Naive thymus-derived CD8-positive, alpha-beta T cell (primary cell): ENCODE data around the gene CEACAM3. TPM values are rescaled to one million over a fixed set of nuclear protein-coding genes. Genes with fewer than 3 reads are reported as not detected.
"Not testable (repeated sequence)": the region's sequence is repeated elsewhere in the genome, so short reads cannot be mapped to it uniquely, and the experiment has no call there.

Experiments used
- ATAC-seq, 2 donors: fragments of 150-1000 bp; cut with Tn5 transposase in 1 of 2; sonication (Bioruptor Pico), chemical (Tn5 transposase) in 1 of 2; 1 replicate in 1 of 2; 2 replicates in 1 of 2; pipeline ENCODE4 v1.10.0; 2021; ENCODE audit warnings: mild to moderate bottlenecking in 2 of 2, moderate library complexity in 2 of 2
- POLR2A ChIA-PET: fragments of 350-600 bp; sonication (Branson Sonifier 250); formaldehyde crosslinking; loops from one replicate; lab custom pipeline; 2021; ENCODE audit warnings: antibody characterized with exemption; lab: Charles Lee
- DNase-seq, 10 donors: peaks; one replicate each; pipeline versions ENCODE4 v3.0.0 to v3.0.0-alpha.2; 2020 to 2022
- H3K27ac Mint-ChIP-seq, 10 donors: one replicate each; pipeline ENCODE4 v1.8.0; 2020 to 2022; ENCODE audit warnings: mild to moderate bottlenecking in 10 of 10, mixed read lengths in 10 of 10, moderate library complexity in 4 of 10, inconsistent platforms in 1 of 10
- H3K27me3 Mint-ChIP-seq, 5 donors: one replicate each; pipeline ENCODE4 v1.8.0; 2021 to 2022; ENCODE audit warnings: mixed read lengths in 5 of 5
- H3K36me3 Mint-ChIP-seq, 3 donors: one replicate each; pipeline ENCODE4 v1.8.0; 2020 to 2022; ENCODE audit warnings: mixed read lengths in 3 of 3, mild to moderate bottlenecking in 2 of 3, inconsistent platforms in 1 of 3
- H3K4me1 Mint-ChIP-seq, 4 donors: one replicate each; pipeline ENCODE4 v1.8.0; 2021 to 2022; ENCODE audit warnings: mixed read lengths in 4 of 4
- H3K4me3 Mint-ChIP-seq, 10 donors: one replicate each; pipeline ENCODE4 v1.8.0; 2020 to 2022; ENCODE audit warnings: mild to moderate bottlenecking in 10 of 10, mixed read lengths in 10 of 10, moderate library complexity in 6 of 10, inconsistent platforms in 1 of 10
- H3K9me3 Mint-ChIP-seq, 9 donors: one replicate each; pipeline ENCODE4 v1.8.0; 2020 to 2022; ENCODE audit warnings: mixed read lengths in 9 of 9, mild to moderate bottlenecking in 3 of 9, inconsistent platforms in 1 of 9, moderate library complexity in 1 of 9
- polyA plus RNA-seq, 3 donors: library from polyadenylated mRNA; unstranded; fragments of 300-500 nt; fragmentation: Illumina TruSeq; gene quantifications; one replicate each; pipeline ENCODE4 v1.2.3, GENCODE V29; 2021
- total RNA-seq, 8 experiments: library from RNA in 2 of 8; stranded (reverse) in 2 of 8; gene quantifications; one replicate each; pipeline ENCODE4 v1.2.3 and lab custom pipeline; 2021 to 2026

Gene CEACAM3
- total RNA-seq (not detected), polyA plus RNA-seq (not detected), total RNA-seq (lab: John Stamatoyannopoulos, UW) (0 reads per million in 6 experiments)

GRCh38 chr19:41796362-41796761 is at the start of gene CEACAM3:
Gene CEACAM3 (plus strand): TSS chr19:41796587. CDS start chr19:41796678, 91 bp downstream.
- Mint-ChIP-seq H3K27ac (no peak within 1 kb of the TSS), H3K4me1 (peaks cover 2 to 12% (median 5%) of the 10 kb centered on the region in 4 donors), H3K36me3 (no peaks in the 10 kb centered on the region), H3K4me3 (no peak within 1 kb of the TSS), H3K27me3 (peaks cover 14 to 46% (median 23%) of the 10 kb centered on the region in 5 donors), H3K9me3 (no peaks in the 10 kb centered on the region)
- POLR2A ChIA-PET: no interaction called here
- DNase-seq (no peak), ATAC-seq (no peak)

- H3K4me3 Mint-ChIP-seq: no peak overlapping the region
- no peaks in the 10 kb centered on the region for H3K9me3 Mint-ChIP-seq
- no peak overlapping the region for H3K27ac Mint-ChIP-seq
- ATAC-seq (peak; percentile 86 to 87), DNase-seq (peak; percentile 8 to 70 (median 29))
- H3K36me3 Mint-ChIP-seq: no peaks in the 10 kb centered on the region
- peaks cover 3 to 22% (median 6%) of the 10 kb centered on the region in 4 donors for H3K4me1 Mint-ChIP-seq
- H3K27me3 Mint-ChIP-seq: peaks cover 34 to 75% (median 53%) of the 10 kb centered on the region in 5 donors
- POLR2A ChIA-PET: no interaction called here
Observed at GRCh38 chr19:41746593-41747227, 49.7 kb upstream of the CEACAM3 start.

- no peak for ATAC-seq
- no peak overlapping the region for H3K4me3 Mint-ChIP-seq
- H3K9me3 Mint-ChIP-seq: no peaks in the 10 kb centered on the region
- no peak overlapping the region for H3K27ac Mint-ChIP-seq
- H3K4me1 Mint-ChIP-seq: peaks cover 3 to 22% (median 6%) of the 10 kb centered on the region in 4 donors
- POLR2A ChIA-PET: no interaction called here
- H3K27me3 Mint-ChIP-seq: peaks cover 38 to 78% (median 56%) of the 10 kb centered on the region in 5 donors
- no peak for DNase-seq
- no peaks in the 10 kb centered on the region for H3K36me3 Mint-ChIP-seq
Observed at GRCh38 chr19:41748012-41748411, 48.4 kb upstream of the CEACAM3 start.

DNA sequence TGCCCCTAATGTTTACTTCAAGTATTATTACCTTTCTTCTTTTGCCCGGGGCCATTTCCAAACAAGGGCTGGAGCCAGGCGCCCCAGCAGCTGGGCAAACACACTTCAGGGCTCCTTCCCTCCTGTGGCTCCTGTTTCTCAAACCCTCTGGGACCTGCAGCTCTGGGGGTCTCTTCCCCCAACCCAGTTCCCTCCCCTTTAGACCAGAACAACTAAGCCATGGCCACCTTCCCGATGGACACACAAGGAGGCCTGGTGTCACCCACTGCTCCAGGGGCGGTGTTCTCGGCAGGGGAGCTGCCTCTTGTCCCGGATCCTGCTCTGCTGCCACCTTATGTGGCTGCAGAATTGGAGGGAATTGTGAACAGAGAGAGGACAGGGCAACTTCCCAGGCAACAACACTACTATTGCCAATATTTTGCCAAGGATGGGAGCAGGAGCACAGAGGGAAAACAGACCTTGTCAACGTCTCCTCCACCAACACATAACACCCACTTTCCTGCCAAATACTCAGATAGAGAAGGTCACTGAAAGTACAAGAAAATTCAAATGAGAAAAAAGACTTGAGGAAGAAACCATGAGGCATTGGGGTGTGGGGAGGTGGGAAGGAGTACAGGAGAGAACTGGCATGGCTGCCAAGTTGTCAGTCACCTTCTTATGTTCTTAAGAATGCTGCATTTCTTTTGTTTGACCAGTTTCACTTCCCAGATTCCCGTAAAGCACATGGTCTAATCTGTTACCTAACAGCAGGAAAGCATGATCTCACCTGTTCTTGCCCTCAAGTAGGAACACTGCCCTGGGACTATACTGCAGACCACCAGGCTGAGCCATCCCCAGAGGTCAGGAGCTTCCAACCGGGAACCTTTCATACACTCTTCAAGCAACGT is 45.9 kb upstream of the CEACAM3 start:
- DNase-seq, H3K36me3 Mint-ChIP-seq, POLR2A ChIA-PET, ATAC-seq, H3K27ac Mint-ChIP-seq, H3K9me3 Mint-ChIP-seq, H3K4me3 Mint-ChIP-seq: not testable (repeated sequence)
- H3K27me3 Mint-ChIP-seq: peaks cover 30 to 88% (median 56%) of the 10 kb centered on the region in 5 donors
- H3K4me1 Mint-ChIP-seq: peaks cover 4 to 13% (median 11%) of the 10 kb centered on the region in 4 donors

- Mint-ChIP-seq H3K27me3 (peaks cover 24 to 78% (median 46%) of the 10 kb centered on the region in 5 donors), H3K27ac (peak overlapping the region in 2 of 10 donors; percentile 40 to 43)
- ATAC-seq: peak; percentile 81
Observed at GRCh38 chr19:41753159-41753558, 43.2 kb upstream of the CEACAM3 start.

GRCh38 chr19:41753936-41754529 is 42.4 kb upstream of the CEACAM3 start:
- Mint-ChIP-seq H3K4me3 (no peak overlapping the region), H3K9me3 (no peaks in the 10 kb centered on the region), H3K27ac (peak overlapping the region in 2 of 10 donors; percentile 54 to 63), H3K4me1 (peaks cover 1 to 8% (median 4%) of the 10 kb centered on the region in 4 donors), H3K27me3 (peaks cover 19 to 79% (median 44%) of the 10 kb centered on the region in 5 donors), H3K36me3 (no peaks in the 10 kb centered on the region)
- DNase-seq (peak; percentile 40 to 85 (median 66)), ATAC-seq (peak; percentile 92 to 95)
- POLR2A ChIA-PET: interaction anchor here (0.5 to 1.2 kb wide), 4 partner anchors 31 to 655 kb away, joined by 3 to 5 read pairs (median 3); no protein-coding TSS in a partner anchor

More at GRCh38 chr19:41753159-41753558, 43.2 kb upstream of the CEACAM3 start:
- POLR2A ChIA-PET: interaction anchor here (0.7 to 1.2 kb wide), 5 partner anchors 32 to 244 kb away, joined by 3 to 5 read pairs (median 3); no protein-coding TSS in a partner anchor
- Mint-ChIP-seq H3K4me3 (no peak overlapping the region), H3K4me1 (peaks cover 1 to 7% (median 4%) of the 10 kb centered on the region in 4 donors), H3K36me3 (no peaks in the 10 kb centered on the region), H3K9me3 (no peaks in the 10 kb centered on the region)
- peak; percentile 53 to 84 (median 72) for DNase-seq

GRCh38 chr19:41755328-41755913 is 41.0 kb upstream of the CEACAM3 start, which contains the start of gene CEACAM6:
Gene CEACAM6 (plus strand): TSS chr19:41755530. CDS start chr19:41755639, 109 bp downstream.
- POLR2A ChIA-PET: no interaction called here
- DNase-seq (no peak), ATAC-seq (no peak)
- H3K4me1 Mint-ChIP-seq: peaks cover 1 to 8% (median 4%) of the 10 kb centered on the region in 4 donors
- H3K9me3 Mint-ChIP-seq: no peaks in the 10 kb centered on the region
- no peaks in the 10 kb centered on the region for H3K36me3 Mint-ChIP-seq
- H3K4me3 Mint-ChIP-seq: no peak within 1 kb of the TSS
- peak within 1 kb of the TSS in 1 of 10 donors; percentile 7 for H3K27ac Mint-ChIP-seq
- H3K27me3 Mint-ChIP-seq: peaks cover 25 to 87% (median 53%) of the 10 kb centered on the region in 5 donors

GRCh38 chr19:41758846-41759245 is 37.5 kb upstream of the CEACAM3 start:
- POLR2A ChIA-PET: no interaction called here
- ATAC-seq: no peak
- Mint-ChIP-seq H3K4me3 (no peak overlapping the region), H3K36me3 (no peaks in the 10 kb centered on the region), H3K4me1 (peaks cover under 1 to 4% (median 2%) of the 10 kb centered on the region in 4 donors), H3K27ac (no peak overlapping the region), H3K27me3 (peaks cover 27 to 86% (median 63%) of the 10 kb centered on the region in 5 donors), H3K9me3 (no peaks in the 10 kb centered on the region)
- DNase-seq: no peak

DNA sequence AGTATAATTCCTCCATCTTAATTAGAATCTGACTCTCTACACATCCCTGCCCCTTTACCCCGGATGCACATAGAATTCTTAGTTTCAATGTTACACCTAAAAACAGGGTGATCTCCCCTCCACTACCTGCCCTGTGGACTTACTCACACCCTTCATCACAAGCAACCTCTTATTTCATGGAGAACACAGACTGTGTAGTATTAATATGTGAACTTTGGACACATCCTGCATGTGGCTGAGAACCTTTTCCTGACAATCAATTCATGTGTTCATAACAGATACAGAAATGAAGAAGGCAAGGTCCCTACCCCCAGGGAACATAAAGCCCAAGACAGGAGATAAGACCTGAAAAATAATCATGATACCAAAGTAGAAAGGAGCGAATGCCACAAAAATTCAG is 29.3 kb upstream of the CEACAM3 start:
- Mint-ChIP-seq H3K36me3 (peaks cover 0 to 1% (median 0%) of the 10 kb centered on the region in 3 donors), H3K4me3 (no peak overlapping the region), H3K27me3 (peaks cover 29 to 74% (median 37%) of the 10 kb centered on the region in 5 donors), H3K9me3 (no peaks in the 10 kb centered on the region), H3K27ac (no peak overlapping the region), H3K4me1 (peaks cover under 1 to 8% (median 3%) of the 10 kb centered on the region in 4 donors)
- ATAC-seq: no peak
- no peak for DNase-seq
- POLR2A ChIA-PET: no interaction called here

GRCh38 chr19:41768105-41768504 is 28.3 kb upstream of the CEACAM3 start:
- ATAC-seq, H3K36me3 Mint-ChIP-seq, H3K9me3 Mint-ChIP-seq, H3K27ac Mint-ChIP-seq, DNase-seq, POLR2A ChIA-PET, H3K4me3 Mint-ChIP-seq: not testable (repeated sequence)
- Mint-ChIP-seq H3K27me3 (peaks cover 27 to 74% (median 33%) of the 10 kb centered on the region in 5 donors), H3K4me1 (peaks cover 10 to 18% (median 12%) of the 10 kb centered on the region in 4 donors)

DNA sequence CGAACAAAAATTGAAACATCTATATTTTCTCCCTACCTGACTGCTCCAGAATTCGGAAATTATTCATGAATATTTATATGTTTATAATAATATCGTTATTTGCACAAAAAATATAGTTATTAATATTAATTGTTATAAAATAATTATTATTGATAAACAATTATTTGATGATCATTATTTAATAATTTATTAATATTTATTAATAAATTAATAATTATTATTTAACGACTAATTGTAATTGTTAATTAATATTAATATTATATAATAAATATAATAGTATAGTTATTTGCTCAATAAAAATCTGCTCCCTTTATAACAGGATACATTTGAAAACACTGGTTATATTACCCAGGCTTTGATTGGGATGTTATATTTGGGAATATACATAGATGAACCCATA is 26.8 kb upstream of the CEACAM3 start:
- Mint-ChIP-seq H3K4me1 (peaks cover 20 to 33% (median 27%) of the 10 kb centered on the region in 4 donors), H3K4me3 (no peak overlapping the region), H3K36me3 (peaks cover 0 to 1% (median 0%) of the 10 kb centered on the region in 3 donors), H3K27ac (no peak overlapping the region), H3K9me3 (no peaks in the 10 kb centered on the region), H3K27me3 (peaks cover 36 to 81% (median 38%) of the 10 kb centered on the region in 5 donors)
- no peak for DNase-seq
- POLR2A ChIA-PET: no interaction called here
- ATAC-seq: no peak

DNA sequence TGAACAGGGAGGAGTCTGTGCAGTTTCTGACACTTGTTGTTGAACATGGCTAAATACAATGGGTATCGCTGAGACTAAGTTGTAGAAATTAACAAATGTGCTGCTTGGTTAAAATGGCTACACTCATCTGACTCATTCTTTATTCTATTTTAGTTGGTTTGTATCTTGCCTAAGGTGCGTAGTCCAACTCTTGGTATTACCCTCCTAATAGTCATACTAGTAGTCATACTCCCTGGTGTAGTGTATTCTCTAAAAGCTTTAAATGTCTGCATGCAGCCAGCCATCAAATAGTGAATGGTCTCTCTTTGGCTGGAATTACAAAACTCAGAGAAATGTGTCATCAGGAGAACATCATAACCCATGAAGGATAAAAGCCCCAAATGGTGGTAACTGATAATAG is 25.0 kb upstream of the CEACAM3 start:
- Mint-ChIP-seq H3K4me3 (no peak overlapping the region), H3K9me3 (no peaks in the 10 kb centered on the region), H3K27ac (no peak overlapping the region), H3K36me3 (peaks cover 0 to 1% (median 0%) of the 10 kb centered on the region in 3 donors), H3K27me3 (peaks cover 31 to 80% (median 36%) of the 10 kb centered on the region in 5 donors), H3K4me1 (peaks cover 27 to 45% (median 36%) of the 10 kb centered on the region in 4 donors)
- POLR2A ChIA-PET: no interaction called here
- DNase-seq (no peak), ATAC-seq (no peak)
